ENCODE results near the gene ITPRID2. TPM values are rescaled to one million over a fixed set of nuclear protein-coding genes. Genes with fewer than 3 reads are reported as not detected.
"Not testable (repeated sequence)": the region's sequence is repeated elsewhere in the genome, so short reads cannot be mapped to it uniquely, and the experiment has no call there.

Gene ITPRID2
- total RNA-seq, 1 experiment from 2014 or later = 54.8 TPM

DNA sequence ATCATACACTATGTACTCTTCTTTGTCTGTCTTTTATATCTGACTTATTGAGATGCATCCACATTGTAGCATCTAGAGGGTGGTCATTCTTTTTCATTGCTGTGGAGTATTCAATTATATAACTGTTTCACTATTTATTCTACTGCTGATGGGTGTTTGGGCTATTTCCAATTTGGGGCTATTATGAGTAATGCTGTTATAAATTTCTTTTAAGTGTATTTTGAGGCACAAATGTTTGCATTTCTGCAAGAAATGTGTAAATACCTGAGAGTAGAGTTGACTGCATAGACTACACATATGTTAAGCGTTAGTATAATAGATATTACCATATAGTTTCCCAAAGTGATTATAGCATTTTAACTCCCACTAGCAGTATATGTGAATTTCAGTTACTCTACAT lies 67.2 kb downstream of the ITPRID2 start:
- Histone ChIP-seq H3K9me3 (no peaks in the 10 kb centered on the region), H3K27me3 (replicated peaks; ENCODE audit: control insufficient read depth, insufficient read depth, low read length) (no peaks in the 10 kb centered on the region), H3K36me3 (ENCODE audit: control insufficient read depth, insufficient read depth, low read length) (no peaks in the 10 kb centered on the region), H3K4me3 (ENCODE audit: low read depth, low read length) (no peak overlapping the region), H3K4me1 (peaks cover 10% of the 10 kb centered on the region)
- H3K27me3 Mint-ChIP-seq (ENCODE audit: insufficient read depth, unreplicated experiment) = no peaks in the 10 kb centered on the region
- no peak for DNase-seq
- BruUV-seq (replicated peaks) = no TSS peak
- intact Hi-C loops (cut with micrococcal nuclease; ENCODE audit: unreplicated experiment) = loop anchor here (10.0 kb wide), 1 partner anchor 116 kb away; no protein-coding TSS in a partner anchor
- TF ChIP-seq, protein P1, sequence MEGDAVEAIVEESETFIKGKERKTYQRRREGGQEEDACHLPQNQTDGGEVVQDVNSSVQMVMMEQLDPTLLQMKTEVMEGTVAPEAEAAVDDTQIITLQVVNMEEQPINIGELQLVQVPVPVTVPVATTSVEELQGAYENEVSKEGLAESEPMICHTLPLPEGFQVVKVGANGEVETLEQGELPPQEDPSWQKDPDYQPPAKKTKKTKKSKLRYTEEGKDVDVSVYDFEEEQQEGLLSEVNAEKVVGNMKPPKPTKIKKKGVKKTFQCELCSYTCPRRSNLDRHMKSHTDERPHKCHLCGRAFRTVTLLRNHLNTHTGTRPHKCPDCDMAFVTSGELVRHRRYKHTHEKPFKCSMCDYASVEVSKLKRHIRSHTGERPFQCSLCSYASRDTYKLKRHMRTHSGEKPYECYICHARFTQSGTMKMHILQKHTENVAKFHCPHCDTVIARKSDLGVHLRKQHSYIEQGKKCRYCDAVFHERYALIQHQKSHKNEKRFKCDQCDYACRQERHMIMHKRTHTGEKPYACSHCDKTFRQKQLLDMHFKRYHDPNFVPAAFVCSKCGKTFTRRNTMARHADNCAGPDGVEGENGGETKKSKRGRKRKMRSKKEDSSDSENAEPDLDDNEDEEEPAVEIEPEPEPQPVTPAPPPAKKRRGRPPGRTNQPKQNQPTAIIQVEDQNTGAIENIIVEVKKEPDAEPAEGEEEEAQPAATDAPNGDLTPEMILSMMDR (IDR thresholded peaks at IDR 0.05; ENCODE audit: insufficient read depth in 1 of 2, low read depth in 1 of 2, low read length in 1 of 2, severe bottlenecking in 1 of 2, unreplicated experiment in 1 of 2) = no peak
- no peak overlapping the region for H3K4me3 Mint-ChIP-seq (ENCODE audit: unreplicated experiment)
- no peaks in the 10 kb centered on the region for H3K36me3 Mint-ChIP-seq (ENCODE audit: insufficient read depth, unreplicated experiment)
- no peaks in the 10 kb centered on the region for H3K9me3 Mint-ChIP-seq (ENCODE audit: unreplicated experiment)
- CTCF ChIA-PET = no interaction called here
- no peak overlapping the region for H3K27ac Mint-ChIP-seq (ENCODE audit: unreplicated experiment)
- POLR2A ChIA-PET = no interaction called here
- peaks cover 17% of the 10 kb centered on the region for H3K4me1 Mint-ChIP-seq (ENCODE audit: low read depth, unreplicated experiment)

DNA sequence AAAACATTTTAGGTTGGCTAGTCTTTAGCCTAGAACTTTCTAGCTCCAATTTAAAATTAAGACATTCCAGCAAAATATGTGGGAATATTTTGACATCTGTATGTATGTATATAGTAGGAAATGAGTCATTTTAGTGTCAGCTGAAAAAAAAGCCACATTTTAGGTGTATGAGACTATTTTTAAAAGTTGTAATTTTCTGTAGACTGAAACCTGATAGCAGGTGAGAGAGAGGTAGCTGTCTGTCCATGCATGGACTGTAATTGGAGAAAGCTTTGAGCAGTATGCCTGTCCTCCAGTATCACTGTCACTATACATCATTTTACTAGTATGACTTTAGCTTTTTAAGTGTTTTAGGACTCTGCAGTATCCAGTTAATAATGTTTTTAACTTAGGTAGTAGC lies 68.0 kb downstream of the ITPRID2 start:
- Histone ChIP-seq H3K36me3 (ENCODE audit: control insufficient read depth, insufficient read depth, low read length) (no peaks in the 10 kb centered on the region), H3K9me3 (peaks cover 4% of the 10 kb centered on the region; the same call in 1 of the 2 replicates), H3K4me1 (peaks cover 10% of the 10 kb centered on the region), H3K27me3 (replicated peaks; ENCODE audit: control insufficient read depth, insufficient read depth, low read length) (no peaks in the 10 kb centered on the region), H3K4me3 (ENCODE audit: low read depth, low read length) (no peak overlapping the region)
- ChIA-PET CTCF (no interaction called here), POLR2A (no interaction called here)
- Mint-ChIP-seq H3K36me3 (ENCODE audit: insufficient read depth, unreplicated experiment) (no peaks in the 10 kb centered on the region), H3K27ac (ENCODE audit: unreplicated experiment) (no peak overlapping the region), H3K4me3 (ENCODE audit: unreplicated experiment) (no peak overlapping the region), H3K9me3 (ENCODE audit: unreplicated experiment) (no peaks in the 10 kb centered on the region), H3K27me3 (ENCODE audit: insufficient read depth, unreplicated experiment) (no peaks in the 10 kb centered on the region), H3K4me1 (ENCODE audit: low read depth, unreplicated experiment) (peaks cover 17% of the 10 kb centered on the region)
- BruUV-seq (replicated peaks) = no TSS peak
- intact Hi-C loops (cut with micrococcal nuclease; ENCODE audit: unreplicated experiment) = loop anchor here (10.0 kb wide), 1 partner anchor 115 kb away; no protein-coding TSS in a partner anchor
- TF ChIP-seq, protein P1 (IDR thresholded peaks at IDR 0.05; ENCODE audit: insufficient read depth in 1 of 2, low read depth in 1 of 2, low read length in 1 of 2, severe bottlenecking in 1 of 2, unreplicated experiment in 1 of 2) = no peak
- no peak for DNase-seq

DNA sequence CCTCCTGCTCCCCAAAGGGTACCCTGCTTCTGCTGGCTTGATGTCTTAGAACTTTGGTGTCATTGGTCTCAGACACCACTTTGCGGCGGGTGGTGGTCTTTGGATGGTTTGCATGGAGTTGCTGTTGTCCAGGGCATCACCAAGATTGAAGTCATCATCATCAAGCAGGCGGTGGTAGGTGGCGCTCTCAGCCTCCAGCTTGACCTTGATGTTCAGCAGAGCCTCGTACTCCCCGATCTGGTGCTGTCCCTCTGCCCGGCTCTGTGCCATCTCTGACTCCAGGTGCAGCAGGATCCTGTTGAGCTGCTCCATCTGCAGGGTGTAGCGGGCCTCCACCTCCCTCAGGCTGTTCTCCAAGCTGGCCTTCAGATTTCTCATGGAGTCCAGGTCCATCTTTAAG lies 69.6 kb downstream of the ITPRID2 start:
- H3K27me3 ChIP-seq (replicated peaks; ENCODE audit: control insufficient read depth, insufficient read depth, low read length); CTCF ChIA-PET; H3K9me3 Mint-ChIP-seq (ENCODE audit: unreplicated experiment); H3K27ac Mint-ChIP-seq (ENCODE audit: unreplicated experiment); intact Hi-C loops (cut with micrococcal nuclease; ENCODE audit: unreplicated experiment); H3K4me3 ChIP-seq (ENCODE audit: low read depth, low read length); H3K36me3 Mint-ChIP-seq (ENCODE audit: insufficient read depth, unreplicated experiment); BruUV-seq (replicated peaks); H3K9me3 ChIP-seq; DNase-seq; H3K36me3 ChIP-seq (ENCODE audit: control insufficient read depth, insufficient read depth, low read length); POLR2A ChIA-PET; H3K4me3 Mint-ChIP-seq (ENCODE audit: unreplicated experiment); H3K27me3 Mint-ChIP-seq (ENCODE audit: insufficient read depth, unreplicated experiment): not testable (repeated sequence)
- peaks cover 10% of the 10 kb centered on the region for H3K4me1 ChIP-seq
- H3K4me1 Mint-ChIP-seq (ENCODE audit: low read depth, unreplicated experiment) = peaks cover 17% of the 10 kb centered on the region

- POLR2A ChIA-PET = no interaction called here
- CTCF ChIA-PET = no interaction called here
- intact Hi-C loops (cut with micrococcal nuclease; ENCODE audit: unreplicated experiment) = no loop called here
- no peaks in the 10 kb centered on the region for H3K27me3 Mint-ChIP-seq (ENCODE audit: insufficient read depth, unreplicated experiment)
- no peak overlapping the region for H3K4me3 ChIP-seq (ENCODE audit: low read depth, low read length)
- peaks cover 4% of the 10 kb centered on the region for H3K9me3 ChIP-seq
- H3K9me3 Mint-ChIP-seq (ENCODE audit: unreplicated experiment) = no peaks in the 10 kb centered on the region
- H3K27ac Mint-ChIP-seq (ENCODE audit: unreplicated experiment) = no peak overlapping the region
- peaks cover 10% of the 10 kb centered on the region for H3K4me1 ChIP-seq
- H3K36me3 ChIP-seq (ENCODE audit: control insufficient read depth, insufficient read depth, low read length) = no peaks in the 10 kb centered on the region
- H3K36me3 Mint-ChIP-seq (ENCODE audit: insufficient read depth, unreplicated experiment) = no peaks in the 10 kb centered on the region
- H3K27me3 ChIP-seq (replicated peaks; ENCODE audit: control insufficient read depth, insufficient read depth, low read length) = no peaks in the 10 kb centered on the region
- no peak for DNase-seq
- BruUV-seq (replicated peaks) = no TSS peak
- H3K4me1 Mint-ChIP-seq (ENCODE audit: low read depth, unreplicated experiment) = peaks cover 17% of the 10 kb centered on the region
- TF ChIP-seq, protein P1 (IDR thresholded peaks at IDR 0.05; ENCODE audit: insufficient read depth in 1 of 2, low read depth in 1 of 2, low read length in 1 of 2, severe bottlenecking in 1 of 2, unreplicated experiment in 1 of 2) = no peak
- no peak overlapping the region for H3K4me3 Mint-ChIP-seq (ENCODE audit: unreplicated experiment)
Observed at GRCh38 chr2:181962142-181962541, 70.6 kb downstream of the ITPRID2 start.

Measured in Caco-2 (cell line).